Stimulated activated CD8-positive, alpha-beta memory T cell treated with anti-CD3 and anti-CD28 coated beads, Interleukin-4, amount 100 ng/mL, for 24 hours (primary cell): ENCODE data around the gene ZGPAT.

Source experiments
- DNase-seq: peaks from one replicate; pipeline ENCODE4 v3.0.0-alpha.2; 2020; ENCODE audit warnings: low read depth

Gene ZGPAT

GRCh38 chr20:63678667-63679465 lies 29.0 kb upstream of the ZGPAT start:
- no peak for DNase-seq

GRCh38 chr20:63679799-63680305 lies 28.0 kb upstream of the ZGPAT start:
- no peak for DNase-seq

GRCh38 chr20:63680427-63680826 lies 27.4 kb upstream of the ZGPAT start:
- DNase-seq: no peak

- no peak for DNase-seq
Measured at GRCh38 chr20:63680857-63681608, 26.8 kb upstream of the ZGPAT start.

GRCh38 chr20:63681609-63682142 lies 26.2 kb upstream of the ZGPAT start:
- DNase-seq: no peak

- no peak for DNase-seq
Measured at GRCh38 chr20:63682384-63683139, 25.3 kb upstream of the ZGPAT start.

- DNase-seq: no peak
Measured at GRCh38 chr20:63685269-63686026, 22.4 kb upstream of the ZGPAT start.

GRCh38 chr20:63686094-63686491 lies 21.7 kb upstream of the ZGPAT start:
- DNase-seq: no peak

GRCh38 chr20:63686492-63687321 lies 21.1 kb upstream of the ZGPAT start:
- DNase-seq: no peak

- DNase-seq: no peak
Measured at GRCh38 chr20:63687419-63688178, 20.2 kb upstream of the ZGPAT start.

GRCh38 chr20:63688228-63689045 lies 19.4 kb upstream of the ZGPAT start:
- DNase-seq: no peak

GRCh38 chr20:63689046-63690002 lies 18.5 kb upstream of the ZGPAT start:
- DNase-seq: no peak

- no peak for DNase-seq
Measured at GRCh38 chr20:63690003-63690897, 17.6 kb upstream of the ZGPAT start.

GRCh38 chr20:63690898-63691710 lies 16.7 kb upstream of the ZGPAT start:
- DNase-seq: no peak

GRCh38 chr20:63691711-63692435 lies 16.0 kb upstream of the ZGPAT start:
- no peak for DNase-seq
